H1 (cell line): ENCODE measurements around the gene PDE5A. TPM values are rescaled to one million over a fixed set of nuclear protein-coding genes. Genes with fewer than 3 reads are reported as not detected.

ENCODE experiments used
- CTCF ChIA-PET: fragments of 300-600 bp; sonication (Branson Sonifier 250); formaldehyde crosslinking; loops from one replicate; lab custom pipeline; 2021; ENCODE audit not compliant: partially characterized antibody; lab: Charles Lee
- POLR2A ChIA-PET: fragments of 300-600 bp; sonication (Branson Sonifier 250); formaldehyde crosslinking; loops from one replicate; lab custom pipeline; 2021; ENCODE audit warnings: inconsistent platforms; ENCODE audit not compliant: partially characterized antibody; lab: Charles Lee
- DNase-seq, 2 experiments: peaks; one replicate each; pipeline versions ENCODE4 v3.0.0 to v3.0.0-alpha.2; 2010 to 2022; ENCODE audit warnings: low spot score in 2 of 2, low read depth in 1 of 2, mixed read lengths in 1 of 2
- FAIRE-seq: peaks from 2 replicates; lab custom pipeline; 2011; peaks lifted over from hg19 to GRCh38; lab: Jason Lieb, UNC
- H2AFZ ChIP-seq: 2 replicates; pipeline ENCODE4 v1.8.1; 2012; ENCODE audit warnings: low read length, inconsistent platforms
- H2AK5ac ChIP-seq: 2 replicates; pipeline ENCODE4 v1.6.1; 2013; ENCODE audit warnings: low read depth, low read length
- H2BK120ac ChIP-seq: replicated peaks from 2 replicates; pipeline ENCODE3; 2013; ENCODE audit warnings: low read depth, low read length, inconsistent platforms
- H2BK12ac ChIP-seq: 2 replicates; pipeline ENCODE4 v1.6.1; 2013; ENCODE audit warnings: low read depth, low read length
- H2BK15ac ChIP-seq: 2 replicates; pipeline ENCODE4 v1.6.1; 2013; ENCODE audit warnings: low read length
- H2BK20ac ChIP-seq: 2 replicates; pipeline ENCODE4 v1.6.1; 2013; ENCODE audit warnings: low read length
- H2BK5ac ChIP-seq: 2 replicates; pipeline ENCODE4 v1.6.1; 2013; ENCODE audit warnings: low read depth, low read length
- H3K14ac ChIP-seq: 2 replicates; pipeline ENCODE4 v1.6.1; 2013; ENCODE audit warnings: inconsistent platforms; ENCODE audit not compliant: insufficient read length
- H3K18ac ChIP-seq: 2 replicates; pipeline ENCODE4 v1.6.1; 2013; ENCODE audit warnings: low read length; ENCODE audit errors: extremely low read depth
- H3K23ac ChIP-seq: 2 replicates; pipeline ENCODE4 v1.6.1; 2013; ENCODE audit warnings: inconsistent platforms; ENCODE audit not compliant: insufficient read length
- H3K23me2 ChIP-seq: 2 replicates; pipeline ENCODE4 v1.6.1; 2013; ENCODE audit warnings: low read depth, low read length
- H3K27ac ChIP-seq: 2 replicates; pipeline ENCODE4 v1.6.1; 2011; ENCODE audit warnings: low read depth, low read length, inconsistent platforms
- H3K27me3 ChIP-seq, 4 experiments: replicated peaks in 1 of 4; 1 replicate in 1 of 4; 2 replicates in 3 of 4; pipeline versions ENCODE4 v1.6.1 to v1.8.1; 2011 to 2013; ENCODE audit warnings: low read length in 3 of 4, mild to moderate bottlenecking in 3 of 4, inconsistent platforms in 2 of 4, mixed read lengths in 2 of 4, moderate library complexity in 1 of 4; ENCODE audit not compliant: control insufficient read depth in 3 of 4, insufficient read depth in 3 of 4; ENCODE audit errors: extremely low read depth in 1 of 4
- H3K36me3 ChIP-seq, 4 experiments: 2 replicates each; pipeline versions ENCODE4 v1.6.1 to v1.8.1; 2011 to 2013; ENCODE audit warnings: mild to moderate bottlenecking in 4 of 4, low read length in 3 of 4, moderate library complexity in 2 of 4, control low read depth in 1 of 4, inconsistent platforms in 1 of 4; ENCODE audit not compliant: insufficient read depth in 4 of 4, control insufficient read depth in 2 of 4
- H3K4ac ChIP-seq: replicated peaks from 2 replicates; pipeline ENCODE3; 2013; ENCODE audit warnings: low read length, low read depth, mixed read lengths, inconsistent platforms; ENCODE audit not compliant: insufficient read length
- H3K4me1 ChIP-seq, 4 experiments: replicated peaks in 1 of 4; 1 replicate in 1 of 4; 2 replicates in 3 of 4; pipeline versions ENCODE4 v1.6.1 to v1.8.1; 2011 to 2013; ENCODE audit warnings: low read length in 3 of 4, inconsistent platforms in 2 of 4, mixed read lengths in 1 of 4; ENCODE audit not compliant: insufficient read depth in 4 of 4, control insufficient read depth in 3 of 4
- H3K4me2 ChIP-seq, 2 experiments: 2 replicates each; pipeline versions ENCODE4 v1.6.1 to v1.8.1; 2011 to 2013; ENCODE audit warnings: low read depth in 2 of 2, low read length in 2 of 2, control low read depth in 1 of 2, inconsistent platforms in 1 of 2, mild to moderate bottlenecking in 1 of 2; ENCODE audit not compliant: insufficient read depth in 1 of 2
- H3K4me3 ChIP-seq, 4 experiments: fragments of 200-600, 300-600 bp in 1 of 4; sonication (generic), shearing (Covaris generic), sonication (Bioruptor Twin) in 1 of 4; 2 replicates each; pipeline versions ENCODE4 v1.5.1 to v1.8.1; 2011 to 2016; ENCODE audit warnings: low read length in 4 of 4, low read depth in 3 of 4, control low read depth in 2 of 4, inconsistent platforms in 2 of 4, mild to moderate bottlenecking in 2 of 4, mixed read lengths in 1 of 4, moderate library complexity in 1 of 4; ENCODE audit not compliant: insufficient read depth in 2 of 4; ENCODE audit errors: extremely low read depth in 1 of 4
- H3K56ac ChIP-seq: replicated peaks from 2 replicates; pipeline ENCODE3; 2013; ENCODE audit warnings: low read depth, mild to moderate bottlenecking, mixed read lengths, low read length, inconsistent platforms; ENCODE audit not compliant: insufficient read length
- H3K79me1 ChIP-seq: 2 replicates; pipeline ENCODE4 v1.6.1; 2013; ENCODE audit warnings: low read depth, low read length, control low read depth
- H3K79me2 ChIP-seq, 2 experiments: 2 replicates each; pipeline versions ENCODE4 v1.6.1 to v1.8.1; 2012 to 2013; ENCODE audit warnings: low read length in 2 of 2, mild to moderate bottlenecking in 2 of 2, inconsistent platforms in 1 of 2; ENCODE audit not compliant: insufficient read depth in 2 of 2, control insufficient read depth in 1 of 2
- H3K9ac ChIP-seq, 4 experiments: replicated peaks in 1 of 4; 1 replicate in 1 of 4; 2 replicates in 3 of 4; pipeline versions ENCODE4 v1.6.1 to v1.8.1; 2011 to 2013; ENCODE audit warnings: low read depth in 3 of 4, low read length in 3 of 4, control low read depth in 2 of 4, mild to moderate bottlenecking in 2 of 4, moderate library complexity in 2 of 4, inconsistent platforms in 1 of 4; ENCODE audit errors: extremely low read depth in 1 of 4
- H3K9me3 ChIP-seq, 2 experiments: 2 replicates each; pipeline versions ENCODE4 v1.6.1 to v1.8.1; 2012 to 2013; ENCODE audit warnings: mild to moderate bottlenecking in 2 of 2, moderate library complexity in 2 of 2, control low read depth in 1 of 2, inconsistent platforms in 1 of 2, low read depth in 1 of 2, low read length in 1 of 2, mixed read lengths in 1 of 2; ENCODE audit not compliant: insufficient read depth in 2 of 2
- H4K20me1 ChIP-seq, 2 experiments: replicated peaks in 1 of 2; 2 replicates each; pipeline versions ENCODE3 to v1.8.1; 2011 to 2013; ENCODE audit warnings: inconsistent platforms in 2 of 2, low read length in 2 of 2, mild to moderate bottlenecking in 1 of 2; ENCODE audit not compliant: insufficient read depth in 2 of 2, control insufficient read depth in 1 of 2
- H4K5ac ChIP-seq: 2 replicates; pipeline ENCODE4 v1.6.1; 2013; ENCODE audit warnings: low read length, low read depth, mixed read lengths, inconsistent platforms; ENCODE audit not compliant: insufficient read length
- H4K8ac ChIP-seq: 2 replicates; pipeline ENCODE4 v1.8.0; 2013; ENCODE audit warnings: mild to moderate bottlenecking, moderate library complexity, low read length, inconsistent platforms; ENCODE audit not compliant: insufficient read depth; ENCODE audit errors: extremely low read depth
- H4K91ac ChIP-seq: replicated peaks from 2 replicates; pipeline ENCODE3; 2013; ENCODE audit warnings: low read length, mixed read lengths, inconsistent platforms; ENCODE audit not compliant: insufficient read length
- GABPA ChIP-seq: IDR thresholded peaks from 2 replicates; pipeline ENCODE4 v1.6.1; 2011; ENCODE audit warnings: mild to moderate bottlenecking, low read length, moderate library complexity, borderline replicate concordance; ENCODE audit not compliant: insufficient read depth
- JUN ChIP-seq: IDR thresholded peaks from 2 replicates; pipeline ENCODE4 v1.6.1; 2011; ENCODE audit warnings: low read depth, mild to moderate bottlenecking, improper control_type of control experiment, low read length
- MAFK ChIP-seq: IDR thresholded peaks from 2 replicates; pipeline ENCODE4 v1.6.1; 2012; ENCODE audit warnings: low read depth, mild to moderate bottlenecking, improper control_type of control experiment, low read length
- MAX ChIP-seq: IDR thresholded peaks from 2 replicates; pipeline ENCODE4 v1.6.1; 2012; ENCODE audit warnings: inconsistent platforms
- RFX5 ChIP-seq: IDR thresholded peaks from 2 replicates; pipeline ENCODE4 v1.6.1; 2011; ENCODE audit warnings: low read depth, low read length, improper control_type of control experiment, borderline replicate concordance
- USF2 ChIP-seq: IDR thresholded peaks from 2 replicates; pipeline ENCODE4 v1.6.1; 2011; ENCODE audit warnings: low read length, improper control_type of control experiment
- WGBS, 2 experiments: shearing (Covaris generic) in 1 of 2; methylation state at CpG; one replicate each; pipeline versions ENCODE4 v1.1.6 to v1.1.7; 2013 to 2015; ENCODE audit warnings: low lambda C conversion rate in 2 of 2, mixed read lengths in 2 of 2, inconsistent platforms in 1 of 2, low coverage in 1 of 2, missing lambda C conversion rate in 1 of 2; ENCODE audit not compliant: insufficient replicate concordance in 2 of 2, insufficient coverage in 1 of 2, insufficient read length in 1 of 2; ENCODE audit errors: extremely low coverage in 1 of 2, missing lambda C conversion rate in 1 of 2; 5-methylcytosine and 5-hydroxymethylcytosine counted together
- polyA plus RNA-seq, 7 experiments: library from polyadenylated mRNA; depleted of rRNA in 3 of 7; stranded (reverse) in 5 of 7; unstranded in 2 of 7; fragments of >200 nt in 5 of 7; fragments of 200-250 nt in 2 of 7; gene quantifications; 1 replicate in 5 of 7; 2 replicates in 1 of 7; 4 replicates in 1 of 7; pipeline versions ENCODE4 v1.2.1 to v1.2.3, GENCODE V29; 2011 to 2013; ENCODE audit warnings: missing spikeins in 2 of 7, mixed read lengths in 2 of 7
- total RNA-seq: library from RNA; stranded (reverse); fragmentation: NEBNext Ultra II Directional; extraction: Animal tissue kit (Norgen Biotek cat#: 25700); gene quantifications from 2 replicates; pipeline ENCODE4 v1.2.1, GENCODE V29; 2021
- TF ChIP-seq, protein P1 (sequence below): IDR thresholded peaks from 2 replicates; pipeline ENCODE4 v1.6.1; 2012; ENCODE audit warnings: low read length, inconsistent platforms

The PDE5A gene
- total and polyA plus RNA-seq, 2 of the 8 experiments (the other 6 are each of a cell fraction or from before 2014, with no cell fraction given), result 5.6 to 32.4 TPM

DNA sequence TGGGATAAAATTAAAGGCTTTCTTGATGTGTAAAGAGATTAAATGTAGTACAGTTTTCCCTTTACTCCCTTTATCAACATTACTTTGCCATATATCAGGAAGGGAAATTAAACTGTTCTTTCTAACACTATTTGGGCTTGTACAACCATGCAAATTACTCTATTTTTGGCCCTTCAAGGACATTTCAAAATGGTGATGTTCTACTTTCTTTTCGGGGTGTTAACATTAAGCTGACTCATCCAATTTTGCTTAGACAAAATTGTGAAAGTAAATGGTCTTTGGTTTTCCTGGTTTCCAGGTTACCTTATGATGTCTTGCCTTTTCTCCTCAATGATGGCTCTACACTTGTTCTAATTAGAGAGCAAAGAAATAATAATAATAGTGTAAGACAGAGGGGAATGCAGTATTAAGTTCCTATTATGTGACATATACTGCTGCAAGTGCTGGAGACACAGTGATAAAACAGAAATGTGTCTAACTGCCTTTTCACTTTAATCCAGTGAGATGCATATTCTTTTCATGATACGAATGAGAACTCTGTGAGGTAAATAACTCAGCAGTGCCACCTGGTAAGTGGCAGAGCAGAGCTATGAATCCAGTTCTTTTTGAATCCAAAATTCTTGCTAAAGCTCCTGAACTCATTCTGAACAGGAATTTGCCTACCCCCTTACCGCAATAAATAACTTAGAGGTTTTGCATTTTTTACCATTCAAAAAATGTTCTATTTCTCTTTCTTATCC lies 35.7 kb upstream of the PDE5A start:
- H3K4ac ChIP-seq, result no peak overlapping the region
- H3K18ac ChIP-seq, result no peak overlapping the region
- H4K20me1 ChIP-seq, result no peaks in the 10 kb centered on the region
- H2BK15ac ChIP-seq, result no peak overlapping the region
- no peak overlapping the region for H2BK120ac ChIP-seq
- H3K36me3 ChIP-seq, result no peaks in the 10 kb centered on the region
- CTCF ChIA-PET, result interaction anchor here (0.6 kb wide), 1 partner anchor 10 kb away, joined by 4 read pairs; no protein-coding TSS in a partner anchor
- no peak for TF ChIP-seq MAX
- TF ChIP-seq JUN, result no peak
- TF ChIP-seq USF2, result no peak
- no peak for TF ChIP-seq GABPA
- TF ChIP-seq MAFK, result peak; percentile 39; the same call in 1 of the 2 replicates
- TF ChIP-seq RFX5, result no peak
- TF ChIP-seq, protein P1, sequence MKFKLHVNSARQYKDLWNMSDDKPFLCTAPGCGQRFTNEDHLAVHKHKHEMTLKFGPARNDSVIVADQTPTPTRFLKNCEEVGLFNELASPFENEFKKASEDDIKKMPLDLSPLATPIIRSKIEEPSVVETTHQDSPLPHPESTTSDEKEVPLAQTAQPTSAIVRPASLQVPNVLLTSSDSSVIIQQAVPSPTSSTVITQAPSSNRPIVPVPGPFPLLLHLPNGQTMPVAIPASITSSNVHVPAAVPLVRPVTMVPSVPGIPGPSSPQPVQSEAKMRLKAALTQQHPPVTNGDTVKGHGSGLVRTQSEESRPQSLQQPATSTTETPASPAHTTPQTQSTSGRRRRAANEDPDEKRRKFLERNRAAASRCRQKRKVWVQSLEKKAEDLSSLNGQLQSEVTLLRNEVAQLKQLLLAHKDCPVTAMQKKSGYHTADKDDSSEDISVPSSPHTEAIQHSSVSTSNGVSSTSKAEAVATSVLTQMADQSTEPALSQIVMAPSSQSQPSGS, result no peak
- TF ChIP-seq, all 59 proteins: peak for 1
- Histone ChIP-seq H4K8ac (no peak overlapping the region), H4K5ac (no peak overlapping the region), H3K27me3 (no peaks in the 10 kb centered on the region), H3K9ac (no peak overlapping the region), H3K4me2 (no peak overlapping the region), H4K91ac (no peak overlapping the region), H2BK5ac (no peak overlapping the region), H2BK20ac (no peak overlapping the region), H2AK5ac (no peak overlapping the region), H3K79me1 (no peaks in the 10 kb centered on the region), H2BK12ac (no peak overlapping the region), H3K23me2 (no peaks in the 10 kb centered on the region), H3K79me2 (no peaks in the 10 kb centered on the region), H3K14ac (no peak overlapping the region), H2AFZ (no peak overlapping the region), H3K56ac (no peak overlapping the region), H3K23ac (no peak overlapping the region), H3K9me3 (no peaks in the 10 kb centered on the region), H3K27ac (no peak overlapping the region), H3K4me1 (no peaks in the 10 kb centered on the region; a peak in 1 of 7 replicates), H3K4me3 (no peak overlapping the region)
- POLR2A ChIA-PET, result no interaction called here
- DNase-seq (no peak), FAIRE-seq (no peak)
- WGBS, 2 experiments, result 88% methylated on average over 3 of the region's 3 CpGs; no CpG with 5 or more reads in 1 of the 2 experiments
